Spleen (tissue), 7 donors: ENCODE measurements around the gene MAGI2.

Source experiments
- CTCF ChIP-seq, 11 experiments: fragments of 200-600 bp in 7 of 11; fragments of 450-650 bp in 4 of 11; sonication (generic) in 4 of 11; IDR thresholded peaks in 8 of 11; conservative IDR thresholded peaks in 3 of 11; 1 replicate in 7 of 11; 2 replicates in 4 of 11; pipeline versions ENCODE4 v1.4.0 to v1.8.0; 2016 to 2021; ENCODE audit warnings: antibody characterized with exemption in 11 of 11, inconsistent platforms in 4 of 11, mild to moderate bottlenecking in 1 of 11
- POLR2A ChIP-seq, 3 donors: fragments of 450-650 bp; IDR thresholded peaks; one replicate each; pipeline ENCODE4 v1.5.1; 2017; ENCODE audit warnings: antibody characterized with exemption in 3 of 3, mild to moderate bottlenecking in 1 of 3
- POLR2AphosphoS5 ChIP-seq, 3 donors: sonication (generic); formaldehyde crosslinking; IDR thresholded peaks; one replicate each; pipeline ENCODE4 v1.5.1; 2017; ENCODE audit warnings: antibody characterized with exemption in 3 of 3
- donor health status: DM: no; HTN: no; CAD: no; lungs with moderate emphysema.
- donor health status: DM: no; HTN: no; CAD: no.
- donor health status: DM: no; HTN: no; CAD: no.

GRCh38 chr7:78783179-78783962, 670.1 kb downstream of the MAGI2 start:
- no peak for TF ChIP-seq POLR2A (IDR thresholded peaks at IDR 0.05)
- TF ChIP-seq CTCF (IDR thresholded peaks at IDR 0.05 in 8 of 11, conservative IDR thresholded peaks at IDR 0.05 in 3 of 11), result no peak
- TF ChIP-seq POLR2AphosphoS5 (IDR thresholded peaks at IDR 0.05), result no peak
